Testis (tissue), 2 donors: Measurements from ENCODE around the gene TNRC6A.

Source experiments
- POLR2A ChIP-seq: fragments of 450-650 bp; IDR thresholded peaks from one replicate; pipeline ENCODE4 v1.6.1; 2017; ENCODE audit warnings: antibody characterized with exemption, mild to moderate bottlenecking, moderate library complexity
- TF ChIP-seq, protein P1 (sequence below), 3 experiments: fragments of 450-650 bp in 2 of 3; fragments of 200-600 bp in 1 of 3; sonication (generic) in 1 of 3; IDR thresholded peaks; one replicate each; pipeline ENCODE4 v1.5.1; 2016 to 2019; ENCODE audit warnings: antibody characterized with exemption in 3 of 3, mild to moderate bottlenecking in 2 of 3, moderate library complexity in 1 of 3

DNA sequence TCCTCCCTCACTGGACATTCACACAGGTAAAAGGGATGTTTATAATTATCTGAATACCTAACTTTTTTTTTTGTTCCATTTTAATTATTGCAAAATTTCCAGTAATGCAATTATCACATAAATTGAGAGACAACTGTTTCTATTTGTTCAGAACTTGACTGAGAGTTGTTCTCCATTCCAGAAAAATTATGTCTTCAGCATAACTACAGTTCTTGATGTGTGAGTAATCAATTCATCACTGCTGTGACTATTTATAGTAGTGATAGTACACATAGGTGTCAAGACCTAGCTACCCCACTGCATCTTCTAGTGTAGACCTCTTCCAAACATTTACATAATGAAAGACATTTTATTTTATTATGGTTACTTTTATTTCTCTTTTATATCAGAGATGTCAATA is 5.8 kb upstream of the TNRC6A start:
- no peak for TF ChIP-seq POLR2A
- TF ChIP-seq, protein P1, sequence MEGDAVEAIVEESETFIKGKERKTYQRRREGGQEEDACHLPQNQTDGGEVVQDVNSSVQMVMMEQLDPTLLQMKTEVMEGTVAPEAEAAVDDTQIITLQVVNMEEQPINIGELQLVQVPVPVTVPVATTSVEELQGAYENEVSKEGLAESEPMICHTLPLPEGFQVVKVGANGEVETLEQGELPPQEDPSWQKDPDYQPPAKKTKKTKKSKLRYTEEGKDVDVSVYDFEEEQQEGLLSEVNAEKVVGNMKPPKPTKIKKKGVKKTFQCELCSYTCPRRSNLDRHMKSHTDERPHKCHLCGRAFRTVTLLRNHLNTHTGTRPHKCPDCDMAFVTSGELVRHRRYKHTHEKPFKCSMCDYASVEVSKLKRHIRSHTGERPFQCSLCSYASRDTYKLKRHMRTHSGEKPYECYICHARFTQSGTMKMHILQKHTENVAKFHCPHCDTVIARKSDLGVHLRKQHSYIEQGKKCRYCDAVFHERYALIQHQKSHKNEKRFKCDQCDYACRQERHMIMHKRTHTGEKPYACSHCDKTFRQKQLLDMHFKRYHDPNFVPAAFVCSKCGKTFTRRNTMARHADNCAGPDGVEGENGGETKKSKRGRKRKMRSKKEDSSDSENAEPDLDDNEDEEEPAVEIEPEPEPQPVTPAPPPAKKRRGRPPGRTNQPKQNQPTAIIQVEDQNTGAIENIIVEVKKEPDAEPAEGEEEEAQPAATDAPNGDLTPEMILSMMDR (IDR thresholded peaks at IDR 0.05): no peak
